ENCODE measurements around the gene CC2D1B. TPM values are rescaled to one million over a fixed set of nuclear protein-coding genes. Genes with fewer than 3 reads are reported as not detected.

The CC2D1B gene
- total and polyA plus RNA-seq, 9 of the 15 experiments (the other 6 are each of a cell fraction or from before 2014, with no cell fraction given) = 1.2 to 33.6 (median 25.5) TPM

GRCh38 chr1:52365746-52366516, at the start of gene CC2D1B (continued):
- peak; percentile 98 for TF ChIP-seq POLR2G (IDR thresholded peaks at IDR 0.05; ENCODE audit: low read depth, low read length)
- TF ChIP-seq BHLHE40 (IDR thresholded peaks at IDR 0.05; ENCODE audit: low read length) = peak; percentile 98
- TF ChIP-seq YBX1 (IDR thresholded peaks at IDR 0.05) = no peak
- TF ChIP-seq, protein P1, sequence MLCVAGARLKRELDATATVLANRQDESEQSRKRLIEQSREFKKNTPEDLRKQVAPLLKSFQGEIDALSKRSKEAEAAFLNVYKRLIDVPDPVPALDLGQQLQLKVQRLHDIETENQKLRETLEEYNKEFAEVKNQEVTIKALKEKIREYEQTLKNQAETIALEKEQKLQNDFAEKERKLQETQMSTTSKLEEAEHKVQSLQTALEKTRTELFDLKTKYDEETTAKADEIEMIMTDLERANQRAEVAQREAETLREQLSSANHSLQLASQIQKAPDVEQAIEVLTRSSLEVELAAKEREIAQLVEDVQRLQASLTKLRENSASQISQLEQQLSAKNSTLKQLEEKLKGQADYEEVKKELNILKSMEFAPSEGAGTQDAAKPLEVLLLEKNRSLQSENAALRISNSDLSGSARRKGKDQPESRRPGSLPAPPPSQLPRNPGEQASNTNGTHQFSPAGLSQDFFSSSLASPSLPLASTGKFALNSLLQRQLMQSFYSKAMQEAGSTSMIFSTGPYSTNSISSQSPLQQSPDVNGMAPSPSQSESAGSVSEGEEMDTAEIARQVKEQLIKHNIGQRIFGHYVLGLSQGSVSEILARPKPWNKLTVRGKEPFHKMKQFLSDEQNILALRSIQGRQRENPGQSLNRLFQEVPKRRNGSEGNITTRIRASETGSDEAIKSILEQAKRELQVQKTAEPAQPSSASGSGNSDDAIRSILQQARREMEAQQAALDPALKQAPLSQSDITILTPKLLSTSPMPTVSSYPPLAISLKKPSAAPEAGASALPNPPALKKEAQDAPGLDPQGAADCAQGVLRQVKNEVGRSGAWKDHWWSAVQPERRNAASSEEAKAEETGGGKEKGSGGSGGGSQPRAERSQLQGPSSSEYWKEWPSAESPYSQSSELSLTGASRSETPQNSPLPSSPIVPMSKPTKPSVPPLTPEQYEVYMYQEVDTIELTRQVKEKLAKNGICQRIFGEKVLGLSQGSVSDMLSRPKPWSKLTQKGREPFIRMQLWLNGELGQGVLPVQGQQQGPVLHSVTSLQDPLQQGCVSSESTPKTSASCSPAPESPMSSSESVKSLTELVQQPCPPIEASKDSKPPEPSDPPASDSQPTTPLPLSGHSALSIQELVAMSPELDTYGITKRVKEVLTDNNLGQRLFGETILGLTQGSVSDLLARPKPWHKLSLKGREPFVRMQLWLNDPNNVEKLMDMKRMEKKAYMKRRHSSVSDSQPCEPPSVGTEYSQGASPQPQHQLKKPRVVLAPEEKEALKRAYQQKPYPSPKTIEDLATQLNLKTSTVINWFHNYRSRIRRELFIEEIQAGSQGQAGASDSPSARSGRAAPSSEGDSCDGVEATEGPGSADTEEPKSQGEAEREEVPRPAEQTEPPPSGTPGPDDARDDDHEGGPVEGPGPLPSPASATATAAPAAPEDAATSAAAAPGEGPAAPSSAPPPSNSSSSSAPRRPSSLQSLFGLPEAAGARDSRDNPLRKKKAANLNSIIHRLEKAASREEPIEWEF (CRISPR knock-in tag; IDR thresholded peaks at IDR 0.05) = no peak
- TF ChIP-seq, protein P2, sequence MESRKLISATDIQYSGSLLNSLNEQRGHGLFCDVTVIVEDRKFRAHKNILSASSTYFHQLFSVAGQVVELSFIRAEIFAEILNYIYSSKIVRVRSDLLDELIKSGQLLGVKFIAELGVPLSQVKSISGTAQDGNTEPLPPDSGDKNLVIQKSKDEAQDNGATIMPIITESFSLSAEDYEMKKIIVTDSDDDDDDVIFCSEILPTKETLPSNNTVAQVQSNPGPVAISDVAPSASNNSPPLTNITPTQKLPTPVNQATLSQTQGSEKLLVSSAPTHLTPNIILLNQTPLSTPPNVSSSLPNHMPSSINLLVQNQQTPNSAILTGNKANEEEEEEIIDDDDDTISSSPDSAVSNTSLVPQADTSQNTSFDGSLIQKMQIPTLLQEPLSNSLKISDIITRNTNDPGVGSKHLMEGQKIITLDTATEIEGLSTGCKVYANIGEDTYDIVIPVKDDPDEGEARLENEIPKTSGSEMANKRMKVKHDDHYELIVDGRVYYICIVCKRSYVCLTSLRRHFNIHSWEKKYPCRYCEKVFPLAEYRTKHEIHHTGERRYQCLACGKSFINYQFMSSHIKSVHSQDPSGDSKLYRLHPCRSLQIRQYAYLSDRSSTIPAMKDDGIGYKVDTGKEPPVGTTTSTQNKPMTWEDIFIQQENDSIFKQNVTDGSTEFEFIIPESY (CRISPR knock-in tag; IDR thresholded peaks at IDR 0.05) = peak; percentile 48; the same call in 1 of the 2 replicates
- no peak; the same call in 1 of the 2 replicates for TF ChIP-seq HDGF (IDR thresholded peaks at IDR 0.05)
- TF ChIP-seq PHF20 (IDR thresholded peaks at IDR 0.05; ENCODE audit: partially characterized antibody) = peak; percentile 75
- TF ChIP-seq CREB5 (CRISPR knock-in tag; IDR thresholded peaks at IDR 0.05) = no peak
- peak; percentile 82 for TF ChIP-seq ELF2 (CRISPR knock-in tag; IDR thresholded peaks at IDR 0.05)
- TF ChIP-seq CBX5 (IDR thresholded peaks at IDR 0.05; ENCODE audit: borderline replicate concordance, low read depth) = 0 out of 2 replicates have a peak, but pooled peaks have one; percentile 26
- no peak for TF ChIP-seq ZNF184 (CRISPR knock-in tag; IDR thresholded peaks at IDR 0.05)
- no peak for TF ChIP-seq ZNF316 (IDR thresholded peaks at IDR 0.05)
- peak; percentile 100 for TF ChIP-seq ZFX (CRISPR knock-in tag; IDR thresholded peaks at IDR 0.05)
- TF ChIP-seq U2AF1 (optimal IDR thresholded peaks at IDR 0.05; ENCODE audit: low read depth, low read length) = peak; percentile 87
- peak; percentile 85 for TF ChIP-seq POLR2AphosphoS5 (IDR thresholded peaks at IDR 0.05; ENCODE audit: control insufficient read depth, insufficient read depth, low read depth, low read length)
- no peak for TF ChIP-seq DPF2 (IDR thresholded peaks at IDR 0.05)
- TF ChIP-seq NBN (IDR thresholded peaks at IDR 0.05; ENCODE audit: low read depth) = no peak
- peak; percentile 100 for TF ChIP-seq USF1 (CRISPR knock-in tag; IDR thresholded peaks at IDR 0.05)
- peak; percentile 77 for TF ChIP-seq GABPB1 (CRISPR knock-in tag; IDR thresholded peaks at IDR 0.05)
- no peak for TF ChIP-seq ZNF274 (IDR thresholded peaks at IDR 0.05; ENCODE audit: borderline replicate concordance, low read depth, low read length)
- no peak for TF ChIP-seq MCM5 (IDR thresholded peaks at IDR 0.05; ENCODE audit: low read depth)
